HG03066 (cell line): ENCODE measurements around the gene OPTN.
A peak's percentile ranks its signal among the peaks of the same experiment; 100 is the strongest.
"Not testable (repeated sequence)": the region's sequence is repeated elsewhere in the genome, so short reads cannot be mapped to it uniquely, and the experiment has no call there.

Experiments used
- ATAC-seq: cut with Tn5 transposase; IDR thresholded peaks from one replicate; pipeline ENCODE4 v1.9.1; 2021; ENCODE audit warnings: low read depth; ENCODE audit not compliant: unreplicated experiment

OPTN gene

DNA sequence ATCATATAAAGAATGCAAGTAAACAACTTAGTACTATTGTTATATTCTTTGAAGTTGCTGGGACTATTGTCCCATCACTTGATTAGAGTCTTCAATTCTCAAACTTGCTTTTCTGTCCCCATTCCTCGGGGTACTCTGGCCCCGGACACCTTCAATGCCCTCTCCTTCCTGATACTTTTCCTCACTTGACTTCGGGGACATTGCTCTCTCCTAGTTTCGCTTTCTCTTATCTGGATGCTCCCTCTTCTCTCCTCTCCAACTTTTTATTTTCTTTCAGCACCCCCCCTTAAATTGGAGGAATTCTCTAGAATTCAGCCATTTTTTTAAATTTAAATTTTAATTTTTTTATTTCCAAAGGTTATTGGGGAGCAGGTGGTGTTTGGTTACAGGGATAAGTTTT is 10.6 kb upstream of the OPTN start:
- no peak for ATAC-seq

DNA sequence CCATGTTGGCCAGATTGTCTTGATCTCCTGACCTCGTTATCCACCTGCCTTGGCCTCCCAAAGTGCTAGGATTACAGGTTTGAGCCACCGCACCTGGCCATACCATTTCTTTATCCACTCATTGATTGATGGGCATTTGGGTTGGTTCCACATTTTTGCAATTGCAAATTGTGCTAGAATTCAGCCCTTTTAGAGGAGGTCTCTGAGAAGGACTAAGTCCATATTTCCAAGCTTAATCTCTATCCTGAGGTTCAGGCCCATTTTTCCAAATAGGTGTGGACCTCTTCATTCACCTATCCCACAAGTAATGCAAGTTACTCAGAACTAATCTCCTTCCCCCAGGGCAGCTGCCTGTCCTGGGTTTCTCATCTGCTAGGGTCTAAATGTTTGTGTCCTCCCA is 9.7 kb upstream of the OPTN start:
- no peak for ATAC-seq

DNA sequence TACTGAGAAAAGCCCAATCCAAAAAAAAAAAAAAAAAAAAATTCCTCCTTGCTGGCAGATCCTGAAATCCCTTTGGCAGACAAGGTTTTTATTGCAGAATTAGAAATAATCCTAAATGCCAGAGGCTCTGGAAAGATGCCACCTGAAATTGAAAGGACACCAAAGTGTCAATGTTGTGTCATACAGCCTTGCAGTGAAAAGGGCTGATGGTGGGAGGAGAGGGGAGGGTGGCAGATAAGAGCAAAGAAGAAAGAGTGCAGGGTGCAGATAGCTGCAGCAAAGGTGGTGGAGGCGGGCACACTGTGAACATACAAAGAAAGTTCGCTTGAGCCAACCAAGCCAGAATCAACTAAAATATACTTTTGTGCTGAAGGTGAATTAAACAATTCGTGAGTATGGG is 8.2 kb upstream of the OPTN start:
- no peak for ATAC-seq

DNA sequence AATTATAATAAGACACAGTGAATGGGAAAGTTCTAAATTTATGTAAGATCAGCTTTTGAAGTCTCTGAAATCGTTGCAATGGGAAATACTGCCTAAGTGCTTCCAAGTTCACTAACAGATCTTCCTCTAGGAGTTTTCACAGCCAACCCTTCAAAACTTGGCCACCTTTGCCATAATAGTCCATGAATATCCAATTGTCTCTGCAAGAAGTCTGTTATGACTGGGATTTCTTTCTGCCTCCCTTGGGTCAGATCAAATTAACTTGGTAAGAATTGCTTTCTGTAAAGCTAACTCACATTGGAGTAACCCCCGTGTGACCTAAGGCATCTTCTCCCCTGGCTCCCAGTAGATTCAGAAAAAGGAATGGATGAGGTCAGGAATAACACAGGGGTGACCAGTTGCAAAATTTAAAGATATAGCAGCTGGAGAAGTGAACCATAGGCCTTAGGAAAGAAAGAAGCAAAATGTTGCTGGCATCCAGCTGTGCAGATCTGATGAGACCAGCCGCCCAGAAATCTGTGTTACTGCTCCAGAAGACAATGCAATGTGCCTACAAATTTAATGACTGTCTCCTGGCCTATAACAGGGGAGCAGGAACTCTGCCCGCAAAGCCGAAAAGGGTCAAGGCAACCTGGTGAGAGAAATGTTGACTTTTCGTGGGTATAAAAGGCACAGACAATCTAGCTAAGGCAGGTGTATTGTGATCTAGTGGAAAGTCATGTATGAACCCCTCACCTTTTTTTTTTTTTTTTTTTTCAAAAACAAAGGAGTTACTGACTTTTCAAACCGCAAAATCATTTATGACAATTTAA is 7.5 kb upstream of the OPTN start:
- no peak for ATAC-seq

DNA sequence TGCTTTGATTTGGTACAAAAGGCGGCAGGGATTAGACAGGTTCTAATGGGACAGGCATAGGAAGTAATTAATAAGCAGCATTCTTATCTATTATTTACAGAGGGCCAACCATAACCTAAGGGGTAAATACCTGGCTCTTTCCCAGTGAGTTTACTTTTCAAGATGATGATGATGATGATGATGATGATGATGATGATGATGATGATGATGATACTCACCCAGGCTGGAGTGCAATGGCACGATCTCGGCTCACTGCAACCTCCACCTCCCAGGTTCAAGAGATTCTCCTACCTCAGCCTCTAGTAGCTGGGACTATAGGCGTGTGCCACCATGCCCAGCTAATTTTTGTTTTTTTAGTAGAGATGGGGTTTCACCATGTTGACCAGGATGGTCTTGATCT is 5.9 kb upstream of the OPTN start:
- not testable (repeated sequence) for ATAC-seq

DNA sequence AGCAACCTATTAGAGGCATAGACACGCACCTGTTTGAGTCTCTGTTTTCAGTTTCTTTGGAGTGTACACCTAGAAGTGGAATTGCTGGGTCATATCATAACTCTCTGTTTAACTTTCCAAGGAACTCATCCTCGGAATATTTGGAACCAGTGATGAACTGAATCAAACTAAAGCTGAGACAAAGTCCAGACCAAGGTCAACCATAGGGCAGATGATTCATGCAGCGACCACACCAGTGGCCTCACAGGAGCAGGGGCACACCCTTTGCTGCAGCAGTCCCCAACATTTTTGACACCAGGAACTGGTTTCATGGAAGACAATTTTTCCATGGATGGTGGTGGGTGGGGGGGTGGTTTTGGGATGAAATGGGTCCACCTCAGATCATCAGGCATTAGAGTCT is 4.9 kb upstream of the OPTN start:
- ATAC-seq: no peak

DNA sequence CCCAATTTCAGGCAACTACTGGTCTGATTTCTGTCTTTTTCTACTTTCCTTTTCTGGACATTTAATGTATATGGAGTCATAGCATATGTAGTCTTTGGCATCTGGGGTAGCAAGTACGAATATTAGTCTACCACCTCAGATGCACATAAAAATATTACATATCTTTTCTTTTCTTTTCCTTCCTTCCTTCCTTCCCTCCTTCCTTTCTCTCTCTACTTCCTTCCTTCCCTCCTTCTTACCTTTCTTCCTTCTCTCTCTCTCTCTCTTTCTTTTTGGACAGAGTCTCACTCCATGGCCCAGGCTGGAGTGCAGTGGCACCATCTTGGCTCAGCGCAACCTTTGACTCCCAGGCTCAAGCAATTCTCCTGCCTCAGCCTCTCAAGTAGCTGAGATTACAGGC is 4.0 kb upstream of the OPTN start:
- no peak for ATAC-seq

DNA sequence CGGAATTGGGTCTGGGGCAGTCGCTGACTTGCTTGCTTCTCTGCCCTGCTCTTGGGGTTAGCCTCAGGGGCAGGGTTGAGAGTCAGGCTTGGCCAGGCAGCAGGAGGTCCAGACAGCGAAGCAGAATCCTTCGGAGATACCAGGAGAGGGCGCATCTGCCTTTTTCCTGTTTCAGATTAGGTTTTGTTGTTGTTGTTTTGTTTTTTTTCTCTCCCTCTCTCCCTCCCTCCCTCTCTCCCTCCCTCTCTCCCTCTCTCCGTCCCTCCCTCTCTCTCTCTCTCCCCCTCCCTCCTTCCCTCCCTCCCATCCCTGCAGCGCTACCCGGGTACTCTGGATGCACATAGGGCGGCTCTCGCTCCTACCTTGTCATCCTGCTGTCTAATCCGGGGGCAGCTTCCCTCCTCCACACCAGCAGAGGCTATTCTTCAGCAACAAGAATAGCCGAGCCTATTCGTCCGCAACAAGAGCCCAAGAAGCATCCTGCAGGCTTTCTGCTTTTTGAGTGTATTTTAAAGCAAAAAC is 758 bp upstream of the OPTN start:
- ATAC-seq: peak; percentile 39

DNA sequence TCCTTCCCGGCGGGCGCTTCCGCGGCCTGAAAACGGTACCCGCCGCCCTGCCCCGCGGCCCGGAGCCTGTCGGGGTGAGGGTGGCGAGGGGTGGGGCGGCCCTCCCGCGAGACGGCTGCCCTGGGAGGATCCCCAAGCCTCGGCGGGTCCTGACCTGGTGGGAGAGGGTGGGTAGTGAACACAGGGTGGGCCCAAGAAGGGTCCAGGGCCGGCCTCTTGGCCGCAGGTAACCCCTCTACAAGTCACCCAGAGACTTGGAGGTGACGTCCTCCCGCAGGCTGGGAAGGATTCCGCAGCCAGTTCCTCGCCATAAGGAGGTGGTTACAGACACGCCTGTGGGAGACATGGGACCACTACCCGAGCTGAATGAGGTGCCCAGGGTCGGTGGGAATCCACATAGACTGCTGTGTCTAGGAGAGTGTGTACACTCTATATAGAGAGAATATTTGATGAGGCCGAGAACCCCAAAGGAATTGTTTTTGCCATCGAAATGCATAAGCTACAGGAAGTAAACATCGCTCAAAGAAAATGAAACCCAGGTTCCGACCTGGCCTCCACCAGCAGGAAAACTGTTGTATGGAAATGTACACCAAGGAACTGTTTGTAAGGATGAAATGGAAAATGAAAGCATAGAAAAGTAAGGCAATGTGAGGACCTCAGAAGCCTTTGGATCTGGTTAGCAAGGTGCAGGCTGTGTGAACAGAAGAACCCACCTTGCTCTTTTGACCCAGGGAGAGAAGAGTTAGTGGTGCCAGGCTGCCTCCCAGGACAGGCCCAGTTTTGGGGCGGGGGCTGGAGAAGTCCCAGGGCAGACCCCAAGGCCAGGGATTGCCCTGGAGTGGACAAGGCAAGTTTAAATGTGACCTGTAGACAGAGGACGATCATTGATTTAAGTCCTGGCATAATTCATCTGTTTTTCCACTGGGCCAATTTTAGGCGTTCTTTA is 659 bp downstream of the OPTN start:
- peak; percentile 24 for ATAC-seq

DNA sequence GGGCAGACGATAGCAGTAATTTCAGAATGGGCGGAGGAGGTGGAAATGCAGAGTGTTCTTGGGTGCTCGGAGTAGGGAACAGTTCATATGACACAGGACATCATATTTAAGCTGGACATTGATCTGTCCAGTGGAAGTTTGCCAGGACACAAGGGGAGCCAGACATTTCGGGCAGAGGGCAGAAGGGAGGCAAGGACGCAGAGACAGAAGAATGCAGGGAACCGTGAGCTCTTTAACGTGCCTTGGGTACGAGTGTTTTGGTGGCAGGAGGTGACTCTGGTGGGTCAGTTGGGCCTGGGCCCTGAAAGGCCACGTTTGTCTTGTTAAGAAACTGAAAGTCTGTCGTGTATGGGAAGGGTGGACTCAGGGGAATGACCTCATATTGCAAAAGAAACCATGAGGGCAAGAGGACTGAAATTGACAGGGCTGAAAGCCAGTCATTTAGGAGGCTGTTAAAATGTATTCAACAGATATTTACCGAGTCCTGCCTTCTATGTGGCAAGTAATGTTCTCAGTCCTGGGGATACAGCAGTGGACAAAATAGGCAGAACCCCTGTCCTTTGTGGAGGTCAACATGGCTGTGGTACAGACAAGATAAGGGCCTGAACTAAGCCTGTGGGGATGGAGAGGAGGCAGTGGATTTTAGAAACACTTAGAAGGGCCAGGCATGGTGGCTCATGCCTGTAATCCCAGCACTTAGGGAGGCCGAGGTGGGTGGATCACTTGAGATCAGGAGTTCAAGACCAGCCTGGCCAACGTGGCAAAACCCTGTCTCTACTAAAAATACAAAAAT is 2.2 kb downstream of the OPTN start:
- no peak for ATAC-seq

DNA sequence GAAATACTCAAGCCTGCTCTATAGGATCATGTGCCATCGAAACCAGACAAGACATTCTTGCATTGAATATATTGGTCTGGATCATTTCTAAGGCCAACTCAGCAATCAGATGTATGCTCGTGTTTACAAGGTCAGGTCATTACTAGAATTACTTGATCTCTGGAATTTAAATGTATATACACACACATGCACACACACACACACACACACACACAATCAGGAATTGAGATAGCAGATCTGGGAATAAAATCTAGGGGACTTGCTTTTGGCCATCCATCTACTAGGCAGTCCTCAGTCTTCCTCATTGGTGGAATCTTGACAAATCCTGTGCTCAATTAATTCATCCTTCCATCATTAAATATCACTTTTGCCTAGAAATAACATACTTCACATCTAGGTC is 3.6 kb downstream of the OPTN start:
- no peak for ATAC-seq

DNA sequence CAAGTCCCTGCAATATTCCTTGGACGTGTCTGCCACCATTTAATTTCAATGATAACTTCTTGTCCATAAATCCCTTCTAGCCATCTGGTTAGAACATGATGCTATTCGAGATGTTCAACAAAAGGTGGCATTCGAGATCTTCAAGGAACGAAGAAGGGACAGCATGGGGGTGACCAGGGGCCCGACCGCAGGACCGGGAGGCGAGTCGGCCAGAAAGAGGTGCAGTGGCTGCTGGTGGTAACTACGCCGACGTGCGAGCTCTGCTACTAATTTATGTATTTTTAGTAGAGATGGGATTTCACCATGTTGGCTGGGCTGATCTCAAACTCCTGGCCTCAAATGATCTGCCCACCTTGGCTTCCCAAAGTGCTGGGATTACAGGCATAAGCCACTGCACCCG is 4.7 kb downstream of the OPTN start:
- ATAC-seq: no peak

DNA sequence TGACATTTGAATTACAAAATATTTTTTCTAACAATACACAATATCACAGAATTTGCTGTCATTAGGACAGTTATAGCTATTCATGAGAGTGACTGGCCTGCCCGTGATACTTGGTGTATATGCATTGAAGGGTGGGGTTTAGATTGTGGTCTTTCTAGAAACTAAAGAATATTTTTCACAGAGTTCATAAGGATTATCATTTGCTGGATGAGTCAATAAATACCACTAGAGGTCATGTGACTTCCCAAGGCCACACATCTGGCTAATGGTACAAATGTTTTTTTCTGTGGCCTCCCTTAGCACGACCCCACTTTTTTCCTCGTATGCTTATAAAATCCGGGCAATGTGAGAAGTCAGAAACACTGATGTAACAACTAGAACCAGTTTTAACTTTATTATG is 5.2 kb downstream of the OPTN start:
- ATAC-seq: no peak

DNA sequence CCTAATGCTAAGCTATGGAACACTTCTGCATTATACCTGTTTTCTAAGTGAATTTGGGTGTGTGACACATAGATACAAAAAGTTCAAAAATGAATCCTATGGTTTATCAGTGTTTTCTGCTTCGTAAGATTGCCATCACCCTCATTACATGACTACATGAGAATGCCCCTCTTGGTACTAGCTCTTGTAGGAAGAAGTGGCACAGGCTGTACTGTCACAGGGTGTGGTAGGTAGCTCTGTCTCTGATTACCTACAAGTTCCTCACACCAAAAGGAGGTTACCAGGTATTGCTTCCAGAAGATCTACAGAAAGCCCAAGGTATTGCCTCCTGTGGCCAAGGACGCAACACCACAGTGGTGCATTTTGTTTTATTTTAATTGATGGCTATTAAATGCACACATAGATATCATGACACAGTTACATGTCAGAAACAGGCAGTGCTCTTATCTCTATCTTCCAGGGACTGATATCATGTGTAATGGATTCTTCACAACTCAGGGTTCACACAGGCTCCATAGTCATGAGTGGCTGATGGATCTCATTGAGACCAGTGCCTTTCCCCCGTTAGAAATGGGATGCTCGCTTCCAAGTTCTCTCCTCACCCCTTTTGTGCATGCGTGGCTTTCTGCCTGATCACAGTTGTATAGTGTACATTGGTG is 6.6 kb downstream of the OPTN start:
- no peak for ATAC-seq

DNA sequence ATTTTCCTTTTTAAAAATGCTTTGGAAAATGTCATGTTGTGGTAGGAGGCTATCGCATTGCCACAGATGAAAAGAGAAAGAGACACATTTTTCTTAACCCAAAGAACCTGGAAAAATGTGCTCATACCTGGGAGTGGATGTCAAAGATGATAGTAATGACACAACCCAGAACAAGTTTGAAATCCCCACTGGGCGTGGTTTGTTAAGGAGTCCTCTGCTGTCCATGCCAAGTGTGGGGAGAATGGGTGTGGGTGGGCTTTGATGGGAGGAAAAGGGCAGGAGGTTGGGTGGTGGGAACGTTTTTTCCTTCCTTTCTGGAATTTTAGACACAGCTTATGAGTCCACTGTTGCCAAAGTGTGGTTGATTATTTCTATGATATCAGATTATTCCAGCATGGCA is 10.9 kb downstream of the OPTN start:
- no peak for ATAC-seq

DNA sequence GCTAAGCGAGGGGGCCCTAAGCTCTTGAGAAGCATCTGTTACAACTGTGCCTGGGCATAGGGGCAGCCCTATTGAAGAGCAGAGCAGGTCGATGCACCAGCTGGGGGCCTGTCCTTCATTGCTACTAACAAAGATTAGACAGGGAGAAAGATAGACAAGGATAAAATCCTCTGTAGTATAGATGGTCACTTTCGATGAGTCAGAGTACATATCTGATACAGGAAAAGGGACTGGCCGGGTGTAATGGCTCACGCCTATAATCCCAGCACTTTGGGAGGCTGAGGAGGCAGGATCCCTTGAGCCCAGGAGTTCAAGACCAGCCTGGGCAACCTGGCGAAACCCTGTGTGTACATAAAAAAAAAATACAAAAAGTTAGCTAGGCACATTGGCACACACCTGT is 13.6 kb downstream of the OPTN start:
- no peak for ATAC-seq

DNA sequence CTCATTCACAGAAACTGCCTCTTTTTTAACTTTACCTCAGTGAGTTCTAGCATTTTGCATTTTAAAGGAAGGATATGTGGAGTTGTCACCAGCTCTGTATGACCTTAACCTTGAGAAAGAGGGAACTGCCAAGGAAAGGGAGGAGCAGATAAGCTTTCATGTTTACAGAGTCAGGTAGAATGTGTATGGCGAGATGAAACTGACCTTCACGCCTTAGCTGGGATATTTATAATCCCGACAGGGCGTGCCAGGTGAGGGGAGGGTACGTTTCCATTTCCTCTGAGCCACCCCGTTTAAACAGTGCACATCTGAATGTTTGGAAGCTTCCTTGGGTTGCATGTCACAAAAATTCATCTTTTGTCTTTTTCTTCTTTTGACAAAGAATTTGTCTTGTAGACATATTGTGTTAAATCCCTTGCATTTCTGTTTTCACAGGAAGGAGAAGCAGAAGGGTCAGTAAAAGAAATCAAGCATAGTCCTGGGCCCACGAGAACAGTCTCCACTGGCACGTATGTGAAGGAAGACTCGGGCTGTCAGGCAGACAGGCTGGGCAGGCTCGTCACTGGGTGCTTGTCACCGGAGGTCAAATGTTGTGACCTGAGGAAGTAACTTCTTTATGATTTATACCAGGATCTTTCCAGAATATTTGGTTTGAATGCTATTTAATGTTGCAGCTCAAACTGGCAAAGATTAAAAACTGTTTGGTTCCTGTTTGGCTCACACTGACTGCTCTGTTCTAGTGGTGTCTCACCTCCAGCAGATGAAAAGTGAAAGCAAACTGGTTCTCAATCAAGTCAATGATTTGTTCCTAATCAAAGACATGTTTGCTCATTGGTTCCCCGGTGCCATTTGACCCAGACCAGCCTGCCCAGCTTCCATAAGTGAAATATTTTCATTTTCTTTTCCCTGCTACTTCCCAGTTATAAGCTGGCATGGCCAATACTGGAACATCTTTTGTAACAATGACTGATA is 16.2 kb downstream of the OPTN start:
- no peak for ATAC-seq

DNA sequence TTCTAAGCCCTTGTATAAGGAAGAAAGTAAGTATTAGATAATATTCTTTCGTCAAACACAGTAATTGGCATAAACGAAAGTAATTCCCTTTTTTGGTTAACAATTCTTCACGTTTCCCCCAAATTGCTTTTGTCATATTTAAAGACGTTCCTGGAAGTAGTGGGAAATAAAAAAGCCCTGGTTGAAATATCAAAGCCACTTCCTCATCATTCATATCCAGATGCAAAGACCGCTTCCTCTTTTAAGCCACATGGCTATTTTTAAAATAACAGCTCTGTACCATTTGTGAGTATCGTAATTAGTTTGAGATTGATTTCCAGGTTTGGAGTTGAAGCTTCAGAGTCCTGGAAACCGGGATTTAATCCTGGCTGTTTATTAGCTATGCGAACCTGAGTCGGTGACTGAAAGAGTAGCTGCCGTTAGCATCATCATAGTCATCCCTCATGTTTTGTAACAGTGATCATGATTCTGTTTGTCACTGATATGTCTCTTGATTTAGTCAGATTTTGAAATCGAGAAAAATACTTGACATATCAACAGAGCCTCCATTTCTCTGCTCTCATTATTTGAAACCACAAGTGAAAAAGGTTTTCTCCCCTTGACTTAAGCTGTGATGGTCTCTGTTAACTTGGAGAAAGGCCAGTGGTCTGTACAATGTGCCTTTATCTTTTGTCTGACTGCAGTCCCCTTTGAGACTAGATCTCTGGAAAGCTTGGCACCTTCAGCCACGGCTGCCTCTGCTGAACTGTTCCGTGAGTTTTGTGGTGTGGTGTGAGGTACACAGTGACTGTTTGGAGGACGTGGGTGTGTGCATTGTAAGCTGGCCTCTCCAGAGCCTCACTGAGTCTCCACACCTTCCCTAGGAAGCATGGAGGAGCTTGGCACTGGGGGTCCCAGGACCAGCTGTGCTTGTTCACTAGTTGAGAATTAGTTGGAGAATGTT is 18.1 kb downstream of the OPTN start:
- no peak for ATAC-seq
